Measurements from ENCODE around the gene DHFR2.
A peak's percentile ranks its signal among the peaks of the same experiment; 100 is the strongest.
"Not testable (repeated sequence)": the region's sequence is repeated elsewhere in the genome, so short reads cannot be mapped to it uniquely, and the experiment has no call there.

The DHFR2 gene

DNA sequence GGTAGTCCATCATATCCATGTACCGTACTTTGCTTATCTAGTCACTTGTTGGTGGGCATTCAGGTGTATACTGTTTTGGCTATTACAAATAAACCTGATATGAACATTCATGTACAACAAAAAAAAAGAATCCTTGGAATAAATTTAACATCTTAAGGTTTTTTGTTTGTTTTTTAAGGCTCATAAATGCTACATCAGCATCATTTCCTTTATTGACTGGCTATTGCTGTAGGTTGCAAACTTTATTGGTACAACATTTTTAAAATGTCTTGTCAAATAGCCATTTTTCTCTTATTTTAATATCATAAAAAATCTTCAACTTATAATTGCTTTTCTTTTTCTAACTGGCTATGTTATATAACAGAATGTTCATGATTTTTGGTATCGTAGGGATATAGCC, 16.2 kb downstream of the DHFR2 start:
- TF ChIP-seq GATA1 (IDR thresholded peaks at IDR 0.05; ENCODE audit: low read depth, low read length) (no peak), POLR2A (IDR thresholded peaks at IDR 0.05; ENCODE audit: low read length) (no peak)
- DNase-seq, result no peak

DNA sequence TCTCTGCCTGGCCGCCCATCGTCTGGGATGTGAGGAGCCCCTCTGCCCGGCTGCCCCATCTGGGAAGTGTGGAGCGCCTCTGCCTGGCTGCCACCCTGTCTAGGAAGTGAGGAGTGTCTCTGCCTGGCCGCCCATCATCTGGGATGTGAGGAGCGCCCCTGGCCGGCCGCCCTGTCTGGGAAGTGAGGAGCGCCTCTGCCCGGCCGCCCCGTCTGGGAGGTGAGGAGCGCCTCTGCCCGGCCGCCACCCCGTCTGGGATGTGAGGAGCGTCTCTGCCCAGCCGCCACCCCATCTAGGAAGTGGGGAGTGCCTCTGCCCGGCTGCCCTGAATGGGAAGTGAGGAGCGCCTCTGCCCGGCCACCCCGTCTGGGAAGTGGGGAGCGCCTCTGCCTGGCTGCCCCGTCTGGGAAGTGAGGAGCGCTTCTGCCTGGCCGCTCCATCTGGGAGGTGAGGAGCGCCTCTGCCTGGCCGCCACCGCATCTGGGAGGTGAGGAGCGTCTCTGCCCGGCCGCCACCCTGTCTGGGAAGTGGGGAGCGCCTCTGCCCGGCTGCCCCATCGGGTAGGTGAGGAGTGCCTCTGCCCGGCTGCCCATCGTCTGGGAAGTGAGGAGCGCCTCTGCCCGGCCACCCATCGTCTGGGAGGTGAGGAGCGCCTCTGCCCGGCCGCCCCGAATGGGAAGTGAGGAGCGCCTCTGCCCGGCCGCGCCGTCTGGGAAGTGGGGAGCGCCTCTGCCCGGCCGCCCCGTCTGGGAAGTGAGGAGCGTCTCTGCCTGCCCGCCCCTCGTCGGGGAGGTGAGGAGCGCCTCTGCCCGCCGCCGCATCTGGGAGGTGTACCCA, 18.4 kb downstream of the DHFR2 start:
- DNase-seq, result not testable (repeated sequence)

DNA sequence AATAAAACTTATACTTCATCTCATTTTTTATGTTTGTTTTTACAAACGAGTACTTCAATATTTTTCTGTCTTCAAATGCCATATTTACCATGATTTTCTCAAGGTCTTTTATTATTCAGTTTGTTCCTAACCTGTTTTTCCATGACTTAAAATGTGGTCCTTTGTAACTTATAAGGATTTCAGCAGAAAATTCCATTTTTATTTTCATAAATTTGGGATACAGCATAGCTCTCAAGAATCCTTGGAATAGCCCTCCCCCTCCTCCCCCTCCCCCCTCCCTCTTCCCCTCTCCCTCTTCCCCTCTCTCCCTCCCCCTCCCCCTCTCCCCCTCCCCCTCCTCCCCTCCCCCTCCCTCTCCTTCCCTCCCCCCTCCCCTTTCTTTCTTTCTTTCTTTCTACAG, 19.4 kb downstream of the DHFR2 start:
- DNase-seq, result no peak
- TF ChIP-seq GATA1 (IDR thresholded peaks at IDR 0.05; ENCODE audit: low read depth, low read length) (no peak), POLR2A (IDR thresholded peaks at IDR 0.05; ENCODE audit: low read length) (no peak)

DNA sequence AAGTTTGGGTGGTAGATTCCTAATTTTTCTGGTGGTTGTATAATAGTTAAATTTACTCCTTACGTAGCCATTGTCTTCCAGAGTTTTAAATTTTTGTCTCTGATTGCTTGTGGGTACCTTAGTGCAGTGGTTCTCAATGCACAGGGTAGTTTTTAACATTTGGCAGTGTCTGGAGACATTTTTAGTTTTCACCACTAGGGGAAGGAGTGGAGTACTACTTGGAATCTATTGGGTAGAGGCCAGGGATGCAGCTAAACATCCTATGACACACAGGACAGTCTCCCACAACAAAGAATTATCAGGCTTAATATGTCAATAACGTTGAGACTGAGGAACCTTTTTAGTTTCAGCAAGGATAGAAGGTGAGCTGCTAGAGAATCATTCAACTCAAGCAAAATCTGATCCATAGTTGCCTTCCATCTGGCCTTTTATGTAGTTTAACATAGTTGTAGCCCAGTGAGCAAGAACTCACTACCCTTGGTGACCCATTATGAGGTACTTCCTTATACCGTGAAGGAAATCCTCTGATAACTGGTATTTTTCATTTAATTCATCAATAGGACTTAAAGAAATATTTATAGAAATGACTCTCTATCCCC, 25.7 kb downstream of the DHFR2 start:
- peak; percentile 41 to 60 for DNase-seq

DNA sequence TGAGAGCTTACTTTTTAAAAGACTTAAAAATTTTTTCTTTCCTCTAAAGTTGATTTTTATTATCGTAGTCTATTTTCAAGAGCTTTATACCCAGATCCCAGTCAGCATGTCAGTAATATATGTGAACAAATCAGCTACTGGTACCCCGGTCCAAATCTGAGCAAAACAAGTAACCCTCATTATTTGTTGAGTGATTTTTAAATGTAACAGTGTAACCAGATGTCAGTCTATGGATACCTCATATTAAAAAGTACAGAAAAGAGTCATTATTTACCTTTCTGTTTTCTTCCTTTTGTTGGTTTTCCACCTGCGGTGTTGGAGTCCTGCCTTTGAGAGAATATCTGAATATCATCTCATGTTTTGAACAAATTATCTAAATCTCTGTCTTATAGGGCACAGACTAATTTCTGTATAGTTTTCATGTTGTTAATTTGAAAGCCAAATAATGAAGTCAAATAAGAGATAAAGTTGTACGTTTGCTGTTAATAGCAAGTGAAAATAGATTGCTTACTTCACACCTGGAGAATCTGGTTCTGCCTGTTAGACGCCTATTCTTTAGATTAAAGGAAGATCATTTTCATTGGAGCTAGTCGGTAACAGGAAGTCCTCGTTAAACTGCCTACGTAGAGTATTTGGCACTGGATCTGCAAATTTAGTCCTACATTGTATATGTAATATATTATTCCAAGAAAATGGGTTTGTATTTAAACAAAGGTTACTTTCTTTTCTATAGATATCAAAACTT, 34.5 kb downstream of the DHFR2 start, which contains the start of gene STX19:
STX19 (minus strand) TSS at position 505 of the 745 bp plus-strand sequence. CDS start 13,328 bp downstream, outside the sequence.
- TF ChIP-seq GATA1 (IDR thresholded peaks at IDR 0.05; ENCODE audit: low read depth, low read length) (no peak), POLR2A (IDR thresholded peaks at IDR 0.05; ENCODE audit: low read length) (no peak)
- no peak for DNase-seq

More for the DNA sequence above, 25.7 kb downstream of the DHFR2 start:
- TF ChIP-seq GATA1 (IDR thresholded peaks at IDR 0.05; ENCODE audit: low read depth, low read length), result no peak

DNA sequence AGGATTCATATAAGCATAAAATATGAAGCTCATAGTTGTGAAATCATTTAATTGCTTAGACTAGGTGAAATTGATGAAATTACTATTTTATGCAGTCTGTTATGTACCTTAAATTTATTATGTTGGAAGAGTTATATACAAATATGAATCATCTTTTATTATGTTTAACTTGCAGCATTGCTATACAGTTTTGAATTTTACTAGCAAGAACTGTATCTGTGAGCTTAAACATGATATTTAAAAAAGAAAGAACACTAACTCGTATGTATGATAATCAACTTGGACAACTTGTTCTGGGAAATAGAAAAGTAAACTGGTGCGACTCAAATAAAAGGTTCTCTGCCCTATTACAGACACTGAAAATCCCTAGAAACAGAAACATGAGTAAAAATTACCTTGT, 36.1 kb downstream of the DHFR2 start:
- no peak for TF ChIP-seq POLR2A (IDR thresholded peaks at IDR 0.05; ENCODE audit: low read length)
- DNase-seq, result no peak

DNA sequence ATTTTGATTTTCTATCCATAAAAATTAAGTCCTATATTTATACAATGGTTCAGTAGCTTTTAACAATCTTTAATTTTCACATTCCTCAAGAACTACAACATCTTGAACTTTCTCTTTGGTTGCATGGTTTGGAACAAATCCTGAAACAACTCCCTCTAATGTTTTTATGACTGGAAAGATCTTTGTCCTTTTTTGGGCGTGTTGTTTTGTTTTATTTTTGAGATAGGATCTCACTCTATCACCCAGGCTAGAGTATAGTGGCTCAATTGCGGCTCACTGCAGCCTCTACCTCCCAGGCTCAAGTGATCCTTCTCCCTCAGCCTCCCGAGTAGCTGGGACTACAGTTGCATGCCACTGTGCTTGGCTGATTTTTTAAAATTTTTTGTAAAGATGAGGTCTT, 38.3 kb downstream of the DHFR2 start:
- no peak for TF ChIP-seq GATA1 (IDR thresholded peaks at IDR 0.05; ENCODE audit: low read depth, low read length)
- TF ChIP-seq POLR2A (IDR thresholded peaks at IDR 0.05; ENCODE audit: low read length), result no peak
- DNase-seq, result no peak

DNA sequence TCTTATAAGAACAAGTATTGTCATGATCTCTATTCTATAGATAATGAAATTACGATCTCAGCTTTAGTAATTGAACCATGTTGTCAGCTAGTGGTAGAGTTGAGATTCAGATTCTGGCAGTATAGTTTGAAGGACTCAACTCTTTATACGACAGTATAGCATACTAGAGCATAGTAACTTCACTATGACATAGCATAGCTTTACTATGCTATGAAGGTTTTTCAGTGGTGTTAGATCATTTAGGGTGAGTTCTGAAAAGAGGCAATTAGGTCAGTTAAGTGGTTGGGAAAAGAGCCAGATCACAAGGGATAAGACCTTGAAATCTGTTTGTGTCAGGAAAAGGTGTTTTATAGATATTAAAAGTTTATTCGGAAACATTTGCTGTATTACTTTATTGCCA, 42.4 kb downstream of the DHFR2 start:
- no peak for DNase-seq
- TF ChIP-seq POLR2A (IDR thresholded peaks at IDR 0.05; ENCODE audit: low read length) (no peak), GATA1 (IDR thresholded peaks at IDR 0.05; ENCODE audit: low read depth, low read length) (no peak)

DNA sequence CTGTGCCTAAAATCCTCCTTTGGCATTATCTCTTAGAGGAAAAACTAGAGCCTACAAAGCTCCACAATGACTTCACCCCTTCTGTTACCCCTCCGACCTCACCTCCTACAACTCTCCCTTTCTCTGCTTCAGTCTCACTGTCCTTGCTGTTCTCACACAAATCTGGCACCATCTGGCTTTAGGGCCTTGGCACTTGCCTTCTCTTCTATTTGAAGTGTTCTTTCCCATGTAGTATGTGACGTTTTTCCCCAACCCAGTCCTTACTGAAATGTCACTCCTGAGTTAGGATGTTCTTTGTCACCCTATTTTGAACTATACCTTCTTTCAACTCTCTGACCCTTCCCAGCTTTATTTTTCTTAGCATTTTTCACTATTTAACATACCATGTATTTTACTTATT, 43.1 kb downstream of the DHFR2 start:
- TF ChIP-seq POLR2A (IDR thresholded peaks at IDR 0.05; ENCODE audit: low read length) (no peak), GATA1 (IDR thresholded peaks at IDR 0.05; ENCODE audit: low read depth, low read length) (no peak)
- DNase-seq, result no peak

DNA sequence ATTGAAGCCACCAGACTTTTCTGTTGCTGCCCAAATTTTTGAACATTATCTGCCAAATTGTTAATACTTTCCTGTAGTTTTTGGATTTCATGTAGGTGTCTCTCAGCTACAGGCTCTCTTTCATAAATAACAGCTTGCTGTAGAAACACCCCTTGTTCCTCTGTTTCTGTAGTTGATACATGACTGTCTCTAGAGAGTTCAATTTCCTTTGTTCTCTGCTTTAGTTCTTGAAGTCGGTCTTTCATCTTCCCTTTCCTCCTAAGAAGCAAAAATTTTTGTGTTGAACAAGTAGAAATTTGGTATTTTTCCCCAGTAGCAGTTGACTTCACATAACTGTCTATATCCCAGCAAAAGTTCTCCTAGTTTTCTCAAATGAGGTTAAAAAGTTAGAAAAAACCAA, 47.7 kb downstream of the DHFR2 start:
- TF ChIP-seq GATA1 (IDR thresholded peaks at IDR 0.05; ENCODE audit: low read depth, low read length) (no peak), POLR2A (IDR thresholded peaks at IDR 0.05; ENCODE audit: low read length) (no peak)
- no peak for DNase-seq

DNA sequence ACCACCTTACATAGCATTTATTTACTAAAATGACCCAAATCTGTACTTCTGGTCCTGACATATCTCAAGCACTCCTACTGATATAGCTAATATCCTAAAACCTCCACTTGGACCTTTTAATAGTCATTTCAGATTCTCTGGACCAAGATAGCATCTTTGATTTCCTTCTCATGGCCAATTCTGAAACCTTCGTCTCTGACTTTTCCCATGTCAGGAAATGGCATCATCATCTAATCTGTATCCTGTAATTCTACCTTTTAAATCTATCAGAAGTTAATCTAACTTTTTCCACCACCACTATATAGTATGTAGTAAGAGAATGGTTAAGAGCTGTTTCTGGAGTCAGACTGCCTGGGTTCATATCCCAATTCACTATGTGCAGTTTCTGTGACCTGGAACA, 50.5 kb downstream of the DHFR2 start:
- DNase-seq, result no peak
- no peak for TF ChIP-seq POLR2A (IDR thresholded peaks at IDR 0.05; ENCODE audit: low read length)
- TF ChIP-seq GATA1 (IDR thresholded peaks at IDR 0.05; ENCODE audit: low read depth, low read length), result no peak

DNA sequence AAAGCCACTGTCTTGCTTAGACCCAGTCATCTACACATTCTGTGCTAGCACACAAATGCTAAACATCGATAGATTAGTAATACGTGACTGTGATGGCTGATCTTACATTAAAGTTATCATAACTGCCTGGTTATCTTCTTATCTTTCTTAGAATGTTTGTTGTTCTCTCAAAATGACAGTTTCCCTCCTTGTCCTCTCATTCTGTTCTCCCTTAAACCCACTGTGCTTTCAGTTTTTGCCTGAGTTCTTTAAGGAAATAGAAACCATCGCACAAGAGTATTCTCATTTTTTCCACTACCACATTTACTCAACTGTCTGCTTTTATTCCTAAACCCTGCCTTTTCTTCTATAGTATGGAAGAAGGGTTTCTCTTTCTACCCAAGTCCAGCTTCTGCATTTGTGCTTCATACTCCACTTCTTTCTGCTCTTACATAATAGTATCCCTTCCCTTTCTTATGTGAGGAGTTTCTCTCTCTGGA, 51.4 kb downstream of the DHFR2 start:
- peak; percentile 13 to 14 for DNase-seq
- no peak for TF ChIP-seq GATA1 (IDR thresholded peaks at IDR 0.05; ENCODE audit: low read depth, low read length)
- TF ChIP-seq POLR2A (IDR thresholded peaks at IDR 0.05; ENCODE audit: low read length), result no peak

DNA sequence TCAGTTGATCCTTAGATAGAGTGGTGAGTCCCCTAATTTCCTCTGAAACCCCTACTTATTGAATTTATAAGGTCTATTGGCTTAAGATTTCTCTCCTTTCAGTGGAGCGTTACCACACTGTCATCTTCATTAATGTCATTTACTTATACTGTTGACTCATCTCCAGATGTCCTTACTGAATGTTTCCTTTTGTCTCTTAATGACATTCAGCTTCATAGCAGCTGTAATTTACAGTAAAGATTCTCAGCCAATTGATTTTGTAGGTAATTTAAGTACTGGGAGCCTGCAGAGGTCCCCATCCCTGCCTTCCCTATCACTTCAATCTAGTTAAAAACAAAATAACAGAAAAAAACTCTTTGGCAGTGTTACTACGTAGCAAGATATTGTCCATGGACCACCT, 53.1 kb downstream of the DHFR2 start:
- DNase-seq, result no peak
- TF ChIP-seq GATA1 (IDR thresholded peaks at IDR 0.05; ENCODE audit: low read depth, low read length), result no peak
- TF ChIP-seq POLR2A (IDR thresholded peaks at IDR 0.05; ENCODE audit: low read length), result no peak

DNA sequence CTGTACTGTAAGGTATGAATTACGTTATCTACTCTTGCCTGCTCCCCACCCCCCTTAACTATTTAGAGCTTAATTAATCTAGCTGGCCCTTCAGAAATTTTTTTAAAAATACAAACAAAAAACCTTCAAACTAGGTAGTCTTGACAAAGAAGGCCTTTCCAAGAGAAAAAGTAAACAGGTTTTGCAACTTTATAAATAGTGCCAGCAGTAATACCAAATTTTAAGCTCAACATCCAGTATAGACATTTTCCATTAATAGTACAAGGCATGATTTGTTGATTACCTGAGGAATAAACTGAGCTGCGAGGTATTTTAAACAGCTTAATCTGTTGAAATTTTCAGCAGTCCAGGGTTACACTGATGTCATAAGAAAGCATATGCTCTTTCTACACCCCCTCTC, 54.5 kb downstream of the DHFR2 start:
- DNase-seq, result no peak
- TF ChIP-seq POLR2A (IDR thresholded peaks at IDR 0.05; ENCODE audit: low read length) (no peak), GATA1 (IDR thresholded peaks at IDR 0.05; ENCODE audit: low read depth, low read length) (no peak)

Measured in erythroblast (primary cell).